ENCODE measurements around the gene CPM. TPM values are rescaled to one million over a fixed set of nuclear protein-coding genes. Genes with fewer than 3 reads are reported as not detected.

The CPM gene
- total and polyA plus RNA-seq, 7 donors, result 2.2 to 13.3 (median 5.8) TPM

DNA sequence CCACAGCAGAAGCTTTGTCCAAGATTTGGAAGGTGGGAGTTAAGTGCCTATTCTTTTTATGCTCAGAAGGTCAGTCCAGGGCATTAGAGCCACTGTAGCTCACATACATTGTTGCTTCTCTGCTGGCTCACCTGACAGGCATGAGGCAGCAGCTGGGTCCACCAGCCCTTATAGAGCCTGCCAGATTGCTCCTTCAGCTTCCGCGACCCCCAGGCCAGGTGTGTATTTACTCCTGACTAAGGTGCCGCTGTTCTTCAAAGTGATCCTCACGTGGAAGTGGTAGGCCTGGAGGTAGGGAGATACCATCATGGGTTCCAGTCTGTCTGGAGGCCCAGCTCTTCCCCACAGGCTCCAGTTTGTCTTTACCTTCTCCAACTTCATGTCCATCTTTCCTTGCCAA lies 17.5 kb upstream of the CPM start:
- intact Hi-C loops (cut with DNase I), result no loop called here
- WGBS, 3 donors, result 89 to 97% (median 97%) methylated on average over 4 of the region's 4 CpGs
- no peak overlapping the region for H3K27ac ChIP-seq

DNA sequence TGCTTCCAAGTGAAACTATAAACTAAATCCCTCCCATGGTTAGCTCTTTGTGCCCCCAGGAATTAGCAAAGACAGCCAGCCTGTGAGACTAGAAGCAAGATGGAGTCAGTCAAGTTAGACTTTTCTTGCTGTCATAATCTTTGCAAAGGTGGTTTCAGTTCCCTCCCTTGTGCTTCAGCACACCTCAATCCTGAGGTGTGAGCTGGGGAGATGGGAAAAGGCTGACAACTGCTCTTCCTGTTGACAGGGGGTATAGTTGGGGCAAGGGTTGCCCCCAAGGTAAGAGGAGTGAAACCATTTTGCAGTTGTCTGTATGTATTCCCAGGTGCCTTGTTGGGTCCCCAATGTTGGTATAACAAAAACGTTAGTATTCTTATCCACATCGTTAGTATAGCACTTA lies 12.3 kb upstream of the CPM start:
- no peaks in the 10 kb centered on the region for H3K9me3 ChIP-seq
- TF ChIP-seq, protein P1, sequence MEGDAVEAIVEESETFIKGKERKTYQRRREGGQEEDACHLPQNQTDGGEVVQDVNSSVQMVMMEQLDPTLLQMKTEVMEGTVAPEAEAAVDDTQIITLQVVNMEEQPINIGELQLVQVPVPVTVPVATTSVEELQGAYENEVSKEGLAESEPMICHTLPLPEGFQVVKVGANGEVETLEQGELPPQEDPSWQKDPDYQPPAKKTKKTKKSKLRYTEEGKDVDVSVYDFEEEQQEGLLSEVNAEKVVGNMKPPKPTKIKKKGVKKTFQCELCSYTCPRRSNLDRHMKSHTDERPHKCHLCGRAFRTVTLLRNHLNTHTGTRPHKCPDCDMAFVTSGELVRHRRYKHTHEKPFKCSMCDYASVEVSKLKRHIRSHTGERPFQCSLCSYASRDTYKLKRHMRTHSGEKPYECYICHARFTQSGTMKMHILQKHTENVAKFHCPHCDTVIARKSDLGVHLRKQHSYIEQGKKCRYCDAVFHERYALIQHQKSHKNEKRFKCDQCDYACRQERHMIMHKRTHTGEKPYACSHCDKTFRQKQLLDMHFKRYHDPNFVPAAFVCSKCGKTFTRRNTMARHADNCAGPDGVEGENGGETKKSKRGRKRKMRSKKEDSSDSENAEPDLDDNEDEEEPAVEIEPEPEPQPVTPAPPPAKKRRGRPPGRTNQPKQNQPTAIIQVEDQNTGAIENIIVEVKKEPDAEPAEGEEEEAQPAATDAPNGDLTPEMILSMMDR (IDR thresholded peaks at IDR 0.05), result no peak
- H3K27me3 ChIP-seq (ENCODE audit: insufficient read depth in 3 of 3, low read length in 2 of 3), result peaks cover 0 to 3% (median 0%) of the 10 kb centered on the region in 3 donors
- H3K4me3 ChIP-seq, result no peak overlapping the region
- intact Hi-C loops (cut with DNase I), result no loop called here
- H3K4me1 ChIP-seq, result no peaks in the 10 kb centered on the region
- H3K36me3 ChIP-seq (ENCODE audit: insufficient read depth in 1 of 2, low read depth in 1 of 2), result no peaks in the 10 kb centered on the region
- ATAC-seq (no peak), DNase-seq (no peak)
- 59 to 96% (median 78%) methylated on average over 2 of the region's 2 CpGs for WGBS, 3 donors
- no peak overlapping the region for H3K27ac ChIP-seq

More for the DNA sequence above, 17.5 kb upstream of the CPM start:
- ATAC-seq (no peak), DNase-seq (no peak)
- no peaks in the 10 kb centered on the region for H3K4me1 ChIP-seq
- H3K27me3 ChIP-seq (ENCODE audit: insufficient read depth in 3 of 3, low read length in 2 of 3), result no peaks in the 10 kb centered on the region
- H3K9me3 ChIP-seq, result no peaks in the 10 kb centered on the region
- TF ChIP-seq, protein P1 (IDR thresholded peaks at IDR 0.05), result no peak
- H3K4me3 ChIP-seq, result no peak overlapping the region
- H3K36me3 ChIP-seq (ENCODE audit: insufficient read depth in 1 of 2, low read depth in 1 of 2), result no peaks in the 10 kb centered on the region

DNA sequence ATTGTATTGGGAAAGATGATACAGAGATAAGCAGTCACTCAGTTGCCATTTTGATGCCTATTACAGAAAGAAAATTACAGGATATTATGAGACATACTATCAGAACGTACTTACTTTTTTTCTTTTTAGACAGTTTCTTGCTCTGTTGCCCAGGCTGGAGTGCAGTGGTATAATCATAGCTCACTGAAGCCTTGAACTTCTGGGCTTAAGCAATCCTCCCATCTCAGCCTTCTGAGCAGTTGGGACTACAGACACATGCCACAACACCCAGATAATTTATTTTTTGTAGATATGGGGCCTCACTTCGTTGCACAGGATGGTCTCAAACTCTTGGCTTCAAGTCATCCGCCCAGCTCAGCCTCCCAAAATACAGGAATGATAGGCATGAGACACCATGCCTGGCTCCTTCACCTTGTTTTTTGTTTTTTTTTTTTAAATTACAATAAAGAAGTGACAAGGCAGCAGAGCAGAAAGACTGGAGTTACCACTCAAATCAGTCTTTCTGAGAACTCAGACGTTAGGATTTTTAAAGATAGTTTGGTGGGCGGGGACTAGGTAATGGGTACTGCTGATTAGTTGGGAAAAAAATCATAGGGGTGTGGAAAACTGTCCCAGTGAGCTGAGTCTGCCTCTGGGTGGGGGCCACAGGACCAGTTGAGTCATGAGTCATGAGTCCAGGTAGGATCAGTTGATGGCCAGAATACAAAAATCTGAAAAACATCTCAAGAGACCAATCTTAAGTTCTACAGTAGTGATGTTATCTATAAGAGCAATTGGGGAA lies 11.5 kb upstream of the CPM start:
- WGBS, 3 donors, result 71 to 81% (median 76%) methylated on average over 5 of the region's 5 CpGs
- Histone ChIP-seq H3K36me3 (ENCODE audit: insufficient read depth in 1 of 2, low read depth in 1 of 2) (no peaks in the 10 kb centered on the region), H3K27me3 (ENCODE audit: insufficient read depth in 3 of 3, low read length in 2 of 3) (peaks cover 0 to 3% (median 0%) of the 10 kb centered on the region in 3 donors), H3K9me3 (no peaks in the 10 kb centered on the region), H3K27ac (no peak overlapping the region), H3K4me1 (no peaks in the 10 kb centered on the region), H3K4me3 (no peak overlapping the region)
- ATAC-seq, result no peak
- intact Hi-C loops (cut with DNase I), result no loop called here
- TF ChIP-seq, protein P1 (IDR thresholded peaks at IDR 0.05), result no peak
- no peak for DNase-seq

DNA sequence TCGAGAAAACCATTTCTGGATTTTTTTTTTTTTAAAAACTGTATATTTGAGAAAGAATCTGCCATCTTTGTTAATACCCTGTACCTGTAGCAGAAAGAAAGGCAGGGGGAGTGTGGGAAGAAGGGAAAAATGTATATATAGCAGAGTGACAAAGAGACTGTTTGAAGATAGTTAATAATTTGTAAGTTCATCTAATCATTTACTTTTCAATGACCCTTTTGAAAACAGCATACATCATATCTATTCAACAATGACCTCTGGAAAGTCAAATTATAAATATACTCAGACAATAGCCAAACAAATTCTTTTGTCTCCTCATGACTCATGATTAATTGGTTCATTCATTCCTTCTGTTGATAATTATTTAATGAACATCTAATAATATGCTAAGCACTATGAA lies 10.9 kb upstream of the CPM start:
- intact Hi-C loops (cut with DNase I), result no loop called here
- Histone ChIP-seq H3K4me1 (no peaks in the 10 kb centered on the region), H3K9me3 (no peaks in the 10 kb centered on the region), H3K4me3 (no peak overlapping the region), H3K36me3 (ENCODE audit: insufficient read depth in 1 of 2, low read depth in 1 of 2) (no peaks in the 10 kb centered on the region), H3K27ac (no peak overlapping the region), H3K27me3 (ENCODE audit: insufficient read depth in 3 of 3, low read length in 2 of 3) (peaks cover 0 to 3% (median 0%) of the 10 kb centered on the region in 3 donors)
- WGBS, 3 donors, result 78 to 95% (median 83%) methylated on average over 1 of the region's 1 CpG
- no peak for ATAC-seq
- TF ChIP-seq, protein P1 (IDR thresholded peaks at IDR 0.05), result no peak
- no peak for DNase-seq

DNA sequence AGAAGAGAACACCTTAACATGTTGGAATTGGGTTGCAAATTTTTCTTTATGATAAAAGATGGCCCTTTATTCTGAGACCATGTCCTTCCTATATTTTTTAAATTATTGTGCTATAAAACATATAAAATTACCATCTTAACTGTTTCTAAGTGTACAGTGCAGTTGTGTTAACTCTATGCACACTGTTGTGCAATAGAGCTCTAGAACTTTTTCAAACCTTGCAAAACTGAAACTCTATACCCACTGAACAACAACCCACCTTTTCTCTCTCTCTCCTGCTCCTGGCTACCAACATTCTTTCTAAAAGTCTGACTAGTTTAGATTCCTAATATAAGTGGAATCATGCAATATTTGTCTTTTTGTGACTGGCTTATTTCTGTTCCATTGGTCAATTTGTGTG lies 7.8 kb upstream of the CPM start:
- Histone ChIP-seq H3K4me1 (no peaks in the 10 kb centered on the region), H3K9me3 (no peaks in the 10 kb centered on the region), H3K27ac (no peak overlapping the region), H3K4me3 (no peak overlapping the region), H3K27me3 (ENCODE audit: insufficient read depth in 3 of 3, low read length in 2 of 3) (peaks cover 0 to 3% (median 0%) of the 10 kb centered on the region in 3 donors), H3K36me3 (ENCODE audit: insufficient read depth in 1 of 2, low read depth in 1 of 2) (no peaks in the 10 kb centered on the region)
- intact Hi-C loops (cut with DNase I), result no loop called here
- TF ChIP-seq, protein P1 (IDR thresholded peaks at IDR 0.05), result no peak
- DNase-seq (no peak), ATAC-seq (no peak)
